Thyroid gland (tissue), 4 donors: Measurements from ENCODE around the gene MCM3AP. TPM values are rescaled to one million over a fixed set of nuclear protein-coding genes. Genes with fewer than 3 reads are reported as not detected.

Experiments used
- DNase-seq, 2 donors: peaks; one replicate each; pipeline ENCODE4 v3.0.0-alpha.2; 2019
- H3K27ac ChIP-seq, 3 donors: fragments of 200-600 bp; sonication (generic); 1 replicate in 2 of 3; 2 replicates in 1 of 3; pipeline ENCODE4 v1.5.1; 2016 to 2019; ENCODE audit warnings: mild to moderate bottlenecking in 1 of 3, moderate library complexity in 1 of 3
- H3K27me3 ChIP-seq: fragments of 200-600 bp; sonication (generic); one replicate; pipeline ENCODE4 v1.5.1; 2019
- H3K36me3 ChIP-seq, 2 donors: fragments of 200-600 bp; sonication (generic); one replicate each; pipeline ENCODE4 v1.5.1; 2016 to 2019
- H3K4me1 ChIP-seq, 2 donors: fragments of 200-600 bp; sonication (generic); one replicate each; pipeline ENCODE4 v1.5.1; 2017 to 2019
- H3K4me3 ChIP-seq, 3 donors: fragments of 200-600 bp; sonication (generic); replicated peaks in 1 of 3; 1 replicate in 2 of 3; 2 replicates in 1 of 3; pipeline ENCODE4 v1.5.1; 2016; ENCODE audit warnings: mild to moderate bottlenecking in 1 of 3
- H3K9me3 ChIP-seq: fragments of 200-600 bp; sonication (generic); one replicate; pipeline ENCODE4 v1.5.1; 2017
- CTCF ChIP-seq, 6 experiments: fragments of 200-600 bp in 3 of 6; fragments of 450-650 bp in 3 of 6; sonication (generic) in 3 of 6; IDR thresholded peaks; one replicate each; pipeline ENCODE4 v1.5.1; 2016 to 2019; ENCODE audit warnings: antibody characterized with exemption in 6 of 6, mild to moderate bottlenecking in 2 of 6, inconsistent platforms in 1 of 6, moderate library complexity in 1 of 6
- POLR2A ChIP-seq, 2 donors: fragments of 450-650 bp; IDR thresholded peaks; one replicate each; pipeline ENCODE4 v1.6.1; 2017; ENCODE audit warnings: antibody characterized with exemption in 2 of 2, mild to moderate bottlenecking in 2 of 2, moderate library complexity in 1 of 2
- WGBS, 2 donors: methylation state at CpG; one replicate each; pipeline ENCODE4 v1.1.5; 2017; 5-methylcytosine and 5-hydroxymethylcytosine counted together
- intact Hi-C: fragments of 100-400 bp; cut with DNase I; formaldehyde crosslinking; loops from one replicate; pipeline ENCODE4 v1.15.1; 2023
- total RNA-seq, 4 donors: library from RNA; depleted of rRNA; stranded (reverse); fragments of >200 nt; gene quantifications; one replicate each; pipeline ENCODE4 v1.2.3, GENCODE V29; 2016

The MCM3AP gene
- total RNA-seq, 4 donors from 2014 or later: 65.7 to 116 (median 81.0) TPM

- Histone ChIP-seq H3K36me3 (no peaks in the 10 kb centered on the region), H3K9me3 (no peaks in the 10 kb centered on the region), H3K4me1 (peaks cover 9 to 23% of the 10 kb centered on the region in 2 donors), H3K27me3 (no peaks in the 10 kb centered on the region), H3K4me3 (peak overlapping the region; percentile 37 to 98 (median 64)), H3K27ac (no peak overlapping the region)
- no peak for TF ChIP-seq POLR2A (IDR thresholded peaks at IDR 0.05)
- TF ChIP-seq CTCF (IDR thresholded peaks at IDR 0.05): no peak
- 0 to 1% methylated on average over 25 to 26 of the region's 34 CpGs for WGBS, 2 donors
- intact Hi-C loops: loop anchor here (5.0 kb wide), 1 partner anchor 36 kb away; the partner anchor contains the start of genes MCM3AP and YBEY
- DNase-seq: no peak
Observed at GRCh38 chr21:46323227-46323709, 37.9 kb upstream of the MCM3AP start.

DNA sequence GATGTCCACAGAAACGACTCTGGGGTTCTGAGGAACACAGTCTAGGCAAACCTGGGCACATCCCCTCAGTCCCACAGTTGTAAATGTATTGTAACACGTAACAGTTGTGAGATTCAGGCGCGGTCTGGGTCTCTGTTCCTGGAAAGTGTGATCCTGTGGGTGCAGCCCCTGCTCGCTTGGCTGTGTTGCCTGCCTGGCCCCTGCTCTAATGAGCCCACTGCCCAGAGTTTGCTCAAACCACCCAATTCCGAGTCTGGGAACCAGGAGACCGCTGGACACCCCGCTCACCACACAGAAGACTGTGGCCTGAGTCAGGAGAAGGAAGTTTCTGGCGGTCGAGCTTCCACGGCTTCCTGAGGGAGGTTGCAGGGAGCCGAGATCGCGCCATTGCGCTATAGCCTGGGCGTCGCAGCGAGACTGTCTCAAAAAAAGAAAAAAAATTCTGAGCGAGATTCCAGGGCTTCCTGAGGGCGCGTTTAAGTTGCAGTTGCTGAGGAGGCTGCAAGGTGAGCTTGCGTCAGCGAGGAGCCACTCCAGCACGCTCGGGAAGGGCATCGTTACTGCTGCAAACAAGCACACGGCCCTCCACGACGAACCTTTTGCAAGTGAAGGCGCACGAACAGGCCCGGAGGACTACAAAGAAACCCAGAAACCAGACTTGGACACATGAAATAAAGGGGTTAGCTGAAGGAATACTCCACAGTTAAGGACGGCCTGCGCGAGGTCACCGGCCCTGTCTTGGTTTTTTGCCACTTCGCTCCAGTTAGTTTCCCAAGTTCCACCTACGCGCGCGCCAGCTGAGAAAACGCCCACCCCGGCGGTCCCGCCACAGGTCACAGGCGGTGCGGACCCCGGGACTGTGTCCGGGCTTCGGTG is 37.2 kb upstream of the MCM3AP start:
- peak in 1 of 2 donors; percentile 13 for DNase-seq
- WGBS, 2 donors: 5 to 6% methylated on average over 45 to 49 of the region's 50 CpGs
- H3K27me3 ChIP-seq: no peaks in the 10 kb centered on the region
- H3K36me3 ChIP-seq: no peaks in the 10 kb centered on the region
- peak overlapping the region; percentile 37 to 98 (median 64) for H3K4me3 ChIP-seq
- H3K9me3 ChIP-seq: no peaks in the 10 kb centered on the region
- no peak for TF ChIP-seq POLR2A (IDR thresholded peaks at IDR 0.05)
- no peak for TF ChIP-seq CTCF (IDR thresholded peaks at IDR 0.05)
- intact Hi-C loops: loop anchor here (5.0 kb wide), 1 partner anchor 35 kb away; the partner anchor contains the start of genes MCM3AP and YBEY
- peaks cover 9 to 23% of the 10 kb centered on the region in 2 donors for H3K4me1 ChIP-seq
- H3K27ac ChIP-seq: no peak overlapping the region

DNA sequence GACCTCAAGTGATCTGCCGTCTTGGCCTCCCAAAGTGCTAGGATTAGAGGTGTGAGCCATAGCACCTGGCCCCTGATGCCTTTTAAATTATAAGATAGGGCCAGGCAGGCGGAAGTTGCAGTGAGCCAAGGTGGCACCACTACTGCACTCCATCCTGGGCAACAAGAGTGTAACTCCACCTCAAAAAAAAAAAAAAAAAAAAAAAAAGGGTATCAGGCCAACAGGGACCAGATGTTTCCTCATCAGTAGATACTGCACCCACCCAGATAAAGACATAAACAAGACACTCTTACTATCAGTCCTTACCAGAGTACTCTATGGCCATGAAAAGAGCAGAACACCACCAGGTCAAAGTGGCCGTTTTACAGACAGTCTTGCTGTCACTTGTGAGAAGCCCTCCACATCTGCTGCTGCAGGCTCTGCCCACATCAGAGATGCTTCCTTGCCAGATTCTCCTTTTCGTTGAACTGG is 35.0 kb upstream of the MCM3AP start:
- no peak overlapping the region for H3K4me3 ChIP-seq
- no peak for DNase-seq
- intact Hi-C loops: loop anchor here (5.0 kb wide), 1 partner anchor 33 kb away; the partner anchor contains the start of genes MCM3AP and YBEY
- H3K27ac ChIP-seq: no peak overlapping the region
- peaks cover 9 to 15% of the 10 kb centered on the region in 2 donors for H3K4me1 ChIP-seq
- H3K9me3 ChIP-seq: no peaks in the 10 kb centered on the region
- 68 to 74% methylated on average over 4 of the region's 4 CpGs for WGBS, 2 donors
- TF ChIP-seq POLR2A (IDR thresholded peaks at IDR 0.05) (no peak), CTCF (IDR thresholded peaks at IDR 0.05) (no peak)
- H3K36me3 ChIP-seq: no peaks in the 10 kb centered on the region
- no peaks in the 10 kb centered on the region for H3K27me3 ChIP-seq

DNA sequence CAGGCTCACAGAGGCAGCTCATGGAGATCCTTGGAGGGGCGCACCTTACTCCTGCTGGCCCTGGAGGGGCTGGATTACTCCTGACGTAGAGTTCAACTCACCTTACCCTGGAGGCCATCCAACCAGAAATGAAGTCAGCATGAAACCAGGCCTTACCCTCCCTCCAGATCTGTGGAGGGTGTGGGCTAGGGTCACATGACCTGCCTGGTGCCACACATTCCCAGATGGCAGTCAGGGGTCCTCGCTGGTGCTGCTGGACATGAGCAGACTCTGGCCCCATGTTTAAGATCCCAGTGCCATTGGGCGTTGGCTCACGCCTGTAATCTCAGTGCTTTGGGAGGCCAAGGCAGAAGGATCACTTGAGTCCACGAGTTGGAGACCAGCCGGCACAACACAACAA is 33.8 kb upstream of the MCM3AP start:
- no peak for TF ChIP-seq POLR2A (IDR thresholded peaks at IDR 0.05)
- TF ChIP-seq CTCF (IDR thresholded peaks at IDR 0.05): no peak
- H3K27ac ChIP-seq: no peak overlapping the region
- no peaks in the 10 kb centered on the region for H3K27me3 ChIP-seq
- no peaks in the 10 kb centered on the region for H3K9me3 ChIP-seq
- 95 to 98% methylated on average over 7 of the region's 7 CpGs for WGBS, 2 donors
- H3K36me3 ChIP-seq: no peaks in the 10 kb centered on the region
- intact Hi-C loops: no loop called here
- H3K4me1 ChIP-seq: peaks cover 9 to 13% of the 10 kb centered on the region in 2 donors
- DNase-seq: no peak
- no peak overlapping the region for H3K4me3 ChIP-seq

GRCh38 chr21:46318464-46318845 is 33.0 kb upstream of the MCM3AP start:
- Histone ChIP-seq H3K36me3 (no peaks in the 10 kb centered on the region), H3K4me3 (no peak overlapping the region), H3K9me3 (no peaks in the 10 kb centered on the region), H3K4me1 (peaks cover 9 to 13% of the 10 kb centered on the region in 2 donors), H3K27ac (no peak overlapping the region), H3K27me3 (no peaks in the 10 kb centered on the region)
- DNase-seq: no peak
- intact Hi-C loops: no loop called here
- TF ChIP-seq CTCF (IDR thresholded peaks at IDR 0.05) (no peak), POLR2A (IDR thresholded peaks at IDR 0.05) (no peak)
- 77 to 82% methylated on average over 3 to 4 of the region's 4 CpGs for WGBS, 2 donors
